Esophagus muscularis mucosa (tissue), 4 donors: ENCODE results near the gene XRCC1. TPM values are rescaled to one million over a fixed set of nuclear protein-coding genes. Genes with fewer than 3 reads are reported as not detected.
"Not testable (repeated sequence)": the region's sequence is repeated elsewhere in the genome, so short reads cannot be mapped to it uniquely, and the experiment has no call there.

Experiments used
- DNase-seq: peaks from one replicate; pipeline ENCODE4 v3.0.0-alpha.2; 2017; ENCODE audit errors: extremely low spot score
- H3K27ac ChIP-seq, 4 donors: fragments of 200-600 bp; sonication (generic); replicated peaks in 1 of 4; 1 replicate in 3 of 4; 2 replicates in 1 of 4; pipeline ENCODE4 v1.5.1; 2016 to 2019; ENCODE audit warnings: mild to moderate bottlenecking in 1 of 4
- H3K27me3 ChIP-seq, 4 donors: fragments of 200-600 bp; sonication (generic); one replicate each; pipeline versions ENCODE4 v1.5.1 to v1.6.0; 2016 to 2019
- H3K36me3 ChIP-seq, 4 donors: fragments of 200-600 bp; sonication (generic); one replicate each; pipeline ENCODE4 v1.5.1; 2016 to 2019
- H3K4me1 ChIP-seq, 4 donors: fragments of 200-600 bp; sonication (generic); one replicate each; pipeline ENCODE4 v1.5.1; 2016 to 2019
- H3K4me3 ChIP-seq, 4 donors: fragments of 200-600 bp; sonication (generic); 1 replicate in 2 of 4; 2 replicates in 2 of 4; pipeline ENCODE4 v1.5.1; 2016 to 2019; ENCODE audit warnings: mild to moderate bottlenecking in 4 of 4, moderate library complexity in 1 of 4
- H3K9me3 ChIP-seq, 4 donors: fragments of 200-600 bp; sonication (generic); 1 replicate in 3 of 4; 2 replicates in 1 of 4; pipeline ENCODE4 v1.5.1; 2016 to 2019
- CTCF ChIP-seq, 3 experiments: fragments of 200-600 bp in 2 of 3; fragments of 450-650 bp in 1 of 3; sonication (generic) in 2 of 3; IDR thresholded peaks; one replicate each; pipeline ENCODE4 v1.5.1; 2017 to 2019; ENCODE audit warnings: antibody characterized with exemption in 3 of 3, mild to moderate bottlenecking in 2 of 3, moderate library complexity in 1 of 3
- EP300 ChIP-seq: sonication (generic); formaldehyde crosslinking; IDR thresholded peaks from one replicate; pipeline ENCODE4 v1.6.1; 2017; ENCODE audit warnings: antibody characterized with exemption
- POLR2A ChIP-seq: fragments of 450-650 bp; IDR thresholded peaks from one replicate; pipeline ENCODE4 v1.6.1; 2017; ENCODE audit warnings: antibody characterized with exemption, moderate library complexity, mild to moderate bottlenecking, low read depth
- POLR2AphosphoS5 ChIP-seq, 2 donors: sonication (generic); formaldehyde crosslinking; IDR thresholded peaks; one replicate each; pipeline ENCODE4 v1.6.1; 2017; ENCODE audit warnings: antibody characterized with exemption in 2 of 2
- WGBS: methylation state at CpG from one replicate; pipeline ENCODE4 v1.1.5; 2018; 5-methylcytosine and 5-hydroxymethylcytosine counted together
- intact Hi-C: fragments of 100-400 bp; cut with DNase I; formaldehyde crosslinking; loops from one replicate; pipeline ENCODE4 v1.15.1; 2023
- total RNA-seq, 4 donors: library from RNA; depleted of rRNA; stranded (reverse); fragments of >200 nt; gene quantifications; one replicate each; pipeline versions ENCODE4 v1.1.0 to v1.2.1, GENCODE V29; 2016

Gene XRCC1
- total RNA-seq, 4 donors from 2014 or later, result 21.2 to 27.2 (median 24.4) TPM

- no peak for TF ChIP-seq POLR2AphosphoS5 (IDR thresholded peaks at IDR 0.05)
- no peak for TF ChIP-seq POLR2A
- no peak for TF ChIP-seq CTCF (IDR thresholded peaks at IDR 0.05)
- no peak for TF ChIP-seq EP300
- no peak for DNase-seq
- H3K27ac ChIP-seq, result no peak overlapping the region
- intact Hi-C loops, result no loop called here
- H3K4me3 ChIP-seq, result no peak overlapping the region
- H3K4me1 ChIP-seq, result peaks cover 0 to 6% (median 0%) of the 10 kb centered on the region in 4 donors
- H3K36me3 ChIP-seq, result peaks cover 16 to 55% (median 38%) of the 10 kb centered on the region in 4 donors
- H3K9me3 ChIP-seq, result no peaks in the 10 kb centered on the region
- 74% methylated on average over 25 of the region's 28 CpGs for WGBS
- no peaks in the 10 kb centered on the region for H3K27me3 ChIP-seq
Measured at GRCh38 chr19:43607238-43608205, 32.2 kb upstream of the XRCC1 start.

- no peak for TF ChIP-seq CTCF (IDR thresholded peaks at IDR 0.05)
- no peak for TF ChIP-seq EP300
- no peak for TF ChIP-seq POLR2A
- H3K27ac ChIP-seq, result no peak overlapping the region
- H3K4me1 ChIP-seq, result no peaks in the 10 kb centered on the region
- intact Hi-C loops, result no loop called here
- H3K4me3 ChIP-seq, result no peak overlapping the region
- 92% methylated on average over 7 of the region's 7 CpGs for WGBS
- DNase-seq, result no peak
- H3K27me3 ChIP-seq, result no peaks in the 10 kb centered on the region
- peaks cover 14 to 55% (median 34%) of the 10 kb centered on the region in 4 donors for H3K36me3 ChIP-seq
- no peaks in the 10 kb centered on the region for H3K9me3 ChIP-seq
Measured at GRCh38 chr19:43606569-43607229, 31.4 kb upstream of the XRCC1 start.

DNA sequence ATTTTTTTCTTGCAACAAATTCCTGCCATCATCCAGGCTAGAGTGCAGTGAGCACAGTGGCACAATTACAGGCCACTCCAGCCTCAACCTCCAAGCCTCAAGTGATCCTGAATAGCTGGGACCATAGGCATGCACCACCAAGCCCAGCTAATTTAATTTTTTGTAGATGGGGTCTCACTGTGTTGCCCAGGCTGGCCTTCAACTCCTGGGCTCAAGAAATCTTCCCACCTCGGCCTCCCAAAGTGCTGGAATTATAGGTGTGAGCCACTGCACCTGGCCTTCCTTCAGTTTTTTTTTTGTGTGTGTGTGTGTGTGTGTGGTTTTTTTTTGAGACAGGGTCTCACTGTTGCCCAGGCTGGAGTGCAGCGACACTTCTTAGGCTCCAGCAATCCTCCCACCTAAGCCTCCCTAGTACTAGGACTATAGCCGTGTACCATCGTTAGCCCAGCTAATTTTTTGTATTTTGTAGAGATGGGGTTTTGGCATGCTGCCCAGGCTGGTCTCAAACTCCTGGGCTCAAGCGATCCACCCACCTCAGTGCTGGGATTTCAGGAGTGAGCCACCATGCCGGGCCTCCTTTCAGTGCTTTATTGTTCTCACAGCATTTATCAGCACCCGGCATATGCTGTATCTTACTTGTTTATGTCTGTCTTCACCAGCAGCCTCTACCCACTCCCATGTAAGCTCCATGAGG, 30.7 kb upstream of the XRCC1 start:
- intact Hi-C loops, result no loop called here
- no peak for DNase-seq
- 75% methylated on average over 7 of the region's 7 CpGs for WGBS
- H3K36me3 ChIP-seq, result peaks cover 10 to 58% (median 36%) of the 10 kb centered on the region in 4 donors
- H3K9me3 ChIP-seq, result no peaks in the 10 kb centered on the region
- H3K4me3 ChIP-seq, result no peak overlapping the region
- no peak for TF ChIP-seq EP300
- no peak for TF ChIP-seq CTCF (IDR thresholded peaks at IDR 0.05)
- no peak for TF ChIP-seq POLR2A
- no peak for TF ChIP-seq POLR2AphosphoS5 (IDR thresholded peaks at IDR 0.05)
- no peaks in the 10 kb centered on the region for H3K4me1 ChIP-seq
- no peak overlapping the region for H3K27ac ChIP-seq
- H3K27me3 ChIP-seq, result no peaks in the 10 kb centered on the region

GRCh38 chr19:43600326-43600725, 25.0 kb upstream of the XRCC1 start:
- H3K4me3 ChIP-seq, H3K27ac ChIP-seq, H3K9me3 ChIP-seq, H3K27me3 ChIP-seq, DNase-seq, intact Hi-C loops: not testable (repeated sequence)
- 58% methylated on average over 4 of the region's 5 CpGs for WGBS
- peaks cover 4 to 57% (median 37%) of the 10 kb centered on the region in 4 donors for H3K36me3 ChIP-seq
- H3K4me1 ChIP-seq, result peaks cover 13 to 24% (median 23%) of the 10 kb centered on the region in 4 donors
